HG03520 (cell line): ENCODE data around the gene NOC4L.
"Not testable (repeated sequence)": the region's sequence is repeated elsewhere in the genome, so short reads cannot be mapped to it uniquely, and the experiment has no call there.

ENCODE experiments used
- ATAC-seq: cut with Tn5 transposase; IDR thresholded peaks from one replicate; pipeline ENCODE4 v1.9.1; 2021; ENCODE audit warnings: mild to moderate bottlenecking, moderate library complexity; ENCODE audit not compliant: unreplicated experiment

NOC4L gene

DNA sequence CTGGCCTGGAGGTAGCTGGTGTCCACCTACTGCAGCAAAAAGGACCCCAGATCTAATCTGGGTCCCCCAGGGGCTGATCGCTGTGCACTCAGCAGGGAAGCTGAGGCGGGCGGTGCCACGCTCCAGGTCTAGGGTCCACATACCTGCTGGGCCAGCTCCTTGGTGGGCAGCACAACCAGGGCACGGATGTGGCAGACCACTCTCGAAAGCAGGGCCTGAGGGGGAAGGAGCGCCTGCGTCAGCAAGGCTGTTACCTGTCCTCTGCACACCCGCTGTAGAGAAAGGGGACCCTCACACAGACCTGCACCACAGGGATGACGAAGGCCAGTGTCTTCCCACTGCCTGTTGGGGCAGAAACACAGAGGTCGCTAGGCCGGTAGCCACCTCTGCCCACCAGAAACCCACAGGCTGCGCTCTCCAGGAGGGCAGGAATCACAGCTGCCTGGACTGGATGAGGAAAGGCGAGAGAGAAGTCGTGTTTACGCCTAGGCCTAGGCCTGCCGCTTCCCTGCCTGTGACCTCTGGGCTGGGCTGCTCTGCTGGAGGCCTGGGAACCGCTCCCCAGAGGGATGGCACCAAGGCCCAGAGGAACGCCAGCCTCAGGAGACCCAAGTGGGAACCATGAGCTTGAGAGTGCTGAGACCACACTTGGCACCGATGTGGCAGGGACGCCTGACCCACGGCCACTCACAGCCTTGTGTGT, 2.1 kb upstream of the NOC4L start:
- no peak for ATAC-seq

DNA sequence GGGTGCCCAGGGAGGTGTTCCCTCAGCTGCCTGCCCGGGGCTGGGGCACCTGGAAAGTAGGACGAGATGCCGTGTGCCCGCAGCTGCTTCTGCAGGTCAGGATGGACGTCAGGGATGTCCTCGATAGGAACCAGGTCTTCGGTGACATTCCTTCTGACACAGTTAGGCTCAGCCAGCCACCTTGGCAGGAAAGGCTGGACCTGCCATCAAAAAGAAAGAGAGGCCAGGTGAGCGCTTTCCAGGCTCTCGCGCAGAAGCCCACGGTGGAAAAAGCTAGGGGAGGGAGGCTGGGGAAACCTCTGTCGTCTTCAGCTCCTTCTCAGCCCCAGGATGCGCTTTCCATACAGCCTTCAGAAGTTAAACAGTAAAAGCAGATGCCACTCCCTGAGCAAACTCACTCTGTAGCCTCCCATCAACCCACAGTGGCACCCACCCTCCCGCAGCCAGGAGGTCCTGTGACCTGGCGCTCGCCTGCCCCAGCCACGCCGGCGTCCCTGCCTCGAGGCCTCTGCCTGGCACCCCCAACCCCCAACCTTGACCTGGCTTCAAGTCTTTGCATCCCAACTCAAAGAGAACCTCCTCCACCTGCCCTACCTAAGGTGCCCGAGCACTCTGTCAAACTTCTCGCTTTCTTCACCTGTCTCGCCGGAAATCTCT, 1.4 kb upstream of the NOC4L start:
- no peak for ATAC-seq

DNA sequence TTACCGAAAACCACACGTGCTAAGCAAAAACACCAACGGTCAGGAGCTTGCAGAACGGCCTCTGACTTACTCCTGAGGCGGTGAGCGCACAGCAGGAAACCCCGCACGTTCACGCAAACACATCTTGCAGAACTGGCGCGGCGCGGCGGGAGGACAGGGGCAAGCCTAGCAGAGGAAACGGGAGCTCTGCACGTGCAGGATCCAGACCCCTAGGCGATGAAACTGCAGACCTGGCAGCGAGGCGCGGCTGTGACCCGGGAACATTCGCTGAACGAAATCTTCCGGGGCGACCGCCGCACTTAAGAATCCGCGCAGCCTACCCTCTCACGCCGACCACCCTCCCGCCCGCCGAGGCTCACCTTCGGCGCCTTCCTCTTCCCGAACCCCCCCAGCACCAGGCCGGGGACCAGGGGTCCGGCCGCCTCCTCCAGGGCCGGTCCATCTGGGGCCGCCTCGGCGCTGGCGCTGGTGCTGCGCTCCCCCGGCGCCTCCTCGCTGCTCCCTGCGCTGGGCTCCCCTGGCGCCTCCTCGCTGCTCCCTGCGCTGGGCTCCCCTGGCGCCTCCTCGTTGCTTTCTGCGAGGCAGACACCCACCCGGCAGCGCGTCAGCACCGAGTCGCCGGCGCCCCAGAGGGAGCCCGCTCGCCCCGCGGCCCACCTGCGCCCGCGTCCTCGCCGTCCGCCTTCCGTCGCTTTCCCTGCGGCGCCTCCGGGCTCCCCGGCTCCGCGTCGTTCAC, 753 bp upstream of the NOC4L start:
- peak; percentile 26 for ATAC-seq

DNA sequence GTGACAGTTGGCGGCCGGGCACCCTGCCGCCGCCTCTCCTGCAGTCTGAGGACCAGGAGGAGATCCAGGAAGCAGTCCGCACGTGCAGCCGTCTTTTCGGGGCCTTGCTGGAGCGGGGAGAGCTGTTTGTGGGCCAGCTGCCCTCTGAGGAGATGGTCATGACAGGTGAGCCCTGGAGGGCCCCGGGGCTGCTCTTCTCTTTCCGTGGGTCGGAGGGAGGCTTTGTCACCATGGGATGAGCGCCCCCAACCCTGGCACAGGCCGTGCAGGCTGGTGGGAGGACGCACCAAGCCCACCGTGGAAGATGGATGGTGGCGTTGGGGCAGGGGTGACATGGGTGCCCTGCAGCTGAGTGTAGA, 532 bp downstream of the NOC4L start:
- no peak for ATAC-seq

DNA sequence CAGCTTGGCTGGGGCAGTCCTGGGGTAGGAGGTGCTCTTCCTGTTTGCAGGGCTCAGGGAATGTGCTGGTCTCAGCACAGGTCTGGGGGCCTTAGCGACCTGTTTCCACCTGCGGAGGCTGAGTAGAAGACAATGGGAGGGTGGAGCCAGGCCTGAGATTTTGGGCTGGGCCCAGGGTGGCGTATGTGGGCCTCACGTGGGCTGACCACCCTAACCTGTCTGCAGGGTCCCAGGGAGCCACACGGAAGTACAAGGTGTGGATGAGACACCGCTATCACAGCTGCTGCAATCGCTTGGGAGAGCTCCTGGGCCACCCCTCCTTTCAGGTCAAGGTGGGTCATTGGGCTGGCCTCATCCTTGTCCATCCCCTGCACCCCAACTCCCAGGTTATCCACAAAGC, 1.1 kb downstream of the NOC4L start:
- ATAC-seq: no peak

DNA sequence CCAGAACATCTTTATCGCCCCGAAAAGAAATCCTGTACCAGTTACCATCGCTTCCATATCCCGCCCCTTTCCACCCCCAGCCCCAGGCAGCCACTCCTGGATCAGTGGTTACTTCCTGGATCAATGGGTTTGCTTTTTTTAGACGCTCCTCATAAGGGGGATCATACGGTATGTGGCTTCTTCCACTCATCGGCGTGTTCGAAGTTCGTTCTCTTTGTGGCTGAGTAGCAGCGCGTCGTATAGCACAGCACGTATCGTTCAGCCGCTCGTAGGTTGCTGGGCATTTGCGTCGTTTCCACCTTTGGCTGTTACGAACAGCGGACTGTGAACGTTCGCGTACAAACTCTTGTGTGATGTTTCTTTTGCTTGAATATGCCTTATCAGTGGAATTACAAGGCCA, 1.8 kb downstream of the NOC4L start:
- no peak for ATAC-seq

DNA sequence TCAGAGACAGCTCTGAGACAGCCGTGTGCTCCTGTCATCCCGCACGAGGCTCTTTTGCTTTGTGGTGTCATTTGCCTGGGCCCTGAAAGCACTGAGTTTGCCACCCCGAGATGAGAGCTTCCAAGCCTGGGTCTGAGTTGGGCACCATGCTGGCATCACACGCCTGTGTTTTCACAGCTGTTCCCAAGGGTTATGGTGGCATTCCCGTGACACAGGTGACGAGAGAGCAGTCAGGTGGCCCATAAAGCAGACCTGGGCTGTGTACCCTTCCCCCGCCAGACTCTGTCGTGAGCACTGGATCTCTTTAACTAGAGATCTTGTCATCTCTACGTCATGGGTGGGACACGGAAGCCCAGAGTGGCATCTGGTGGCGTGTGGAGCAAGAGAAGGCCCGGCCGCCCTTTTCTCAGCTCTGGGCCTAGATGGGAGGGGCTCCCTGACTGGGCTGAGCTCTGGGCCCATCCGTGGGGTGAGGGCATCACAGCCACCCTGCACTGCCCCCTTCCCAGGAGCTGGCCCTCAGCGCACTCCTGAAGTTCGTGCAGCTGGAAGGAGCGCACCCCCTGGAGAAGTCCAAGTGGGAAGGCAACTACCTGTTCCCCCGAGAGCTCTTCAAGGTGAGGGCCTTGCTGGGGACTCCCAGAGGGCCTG, 2.6 kb downstream of the NOC4L start:
- ATAC-seq: no peak

DNA sequence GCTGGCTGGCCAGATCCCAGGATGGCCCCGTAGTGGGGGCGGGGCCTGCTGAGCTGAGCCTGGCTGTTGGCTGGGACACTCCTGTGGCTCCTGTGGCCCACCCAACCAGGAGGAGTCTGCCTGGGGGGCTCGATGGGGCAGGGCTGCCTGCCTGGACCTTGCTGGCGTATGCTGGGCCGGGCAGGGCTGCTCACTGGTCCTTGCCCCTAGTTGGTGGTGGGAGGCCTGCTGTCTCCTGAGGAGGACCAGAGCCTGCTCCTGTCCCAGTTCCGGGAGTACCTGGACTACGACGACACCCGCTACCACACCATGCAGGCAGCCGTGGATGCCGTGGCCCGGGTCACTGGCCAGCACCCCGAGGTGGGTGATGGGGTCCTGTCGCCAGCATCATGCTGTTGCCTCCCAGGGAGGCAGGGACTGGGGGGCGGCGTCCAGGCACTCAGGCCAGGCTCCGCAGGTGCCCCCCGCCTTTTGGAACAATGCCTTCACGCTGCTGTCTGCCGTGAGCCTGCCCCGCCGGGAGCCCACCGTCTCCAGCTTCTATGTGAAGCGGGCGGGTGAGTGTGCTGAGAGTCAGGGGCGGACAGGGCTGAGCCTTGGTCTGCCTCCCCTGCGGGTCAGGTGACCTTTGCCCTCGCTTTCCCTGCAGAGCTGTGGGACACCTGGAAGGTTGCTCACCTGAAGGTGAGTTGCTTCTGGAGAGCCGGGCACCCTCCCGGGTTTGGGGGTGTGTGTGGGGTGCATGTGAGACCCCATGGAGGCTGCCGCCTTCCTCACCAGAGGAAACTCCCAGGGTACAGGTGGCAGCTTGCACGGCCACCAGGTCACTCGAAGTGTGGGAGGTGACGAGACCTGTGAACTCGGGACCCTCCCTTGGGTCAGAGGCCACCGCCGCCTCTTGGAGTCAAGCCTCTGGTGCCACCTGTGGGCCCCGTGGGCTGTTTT, 3.4 kb downstream of the NOC4L start:
- no peak for ATAC-seq

DNA sequence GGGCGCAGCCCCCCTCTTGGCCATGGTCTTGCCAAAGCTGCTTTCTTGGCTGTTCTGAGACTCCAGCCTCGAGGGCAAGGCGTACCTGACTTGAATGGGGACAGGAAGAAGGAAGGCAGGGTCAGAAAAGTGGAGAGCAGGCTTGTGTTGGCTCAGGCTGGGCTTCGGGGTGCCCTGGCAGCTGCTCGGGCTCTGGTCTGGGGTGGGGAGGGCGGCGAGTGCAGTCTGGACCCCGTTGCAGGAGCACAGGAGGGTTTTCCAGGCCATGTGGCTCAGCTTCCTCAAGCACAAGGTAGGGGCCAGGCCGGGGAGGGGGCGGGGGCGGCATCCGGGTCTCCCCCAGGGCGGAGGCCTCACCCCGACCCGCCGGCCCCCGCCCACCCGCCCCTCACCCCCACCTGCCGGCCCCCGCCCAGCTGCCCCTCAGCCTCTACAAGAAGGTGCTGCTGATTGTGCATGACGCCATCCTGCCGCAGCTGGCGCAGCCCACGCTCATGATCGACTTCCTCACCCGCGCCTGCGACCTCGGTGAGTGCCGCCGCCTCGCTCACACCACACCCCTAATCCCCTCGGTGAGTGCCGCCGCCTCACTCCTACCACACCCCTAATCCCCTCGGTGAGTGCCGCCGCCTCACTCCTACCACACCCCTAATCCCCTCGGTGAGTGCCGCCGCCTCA, 4.2 kb downstream of the NOC4L start:
- no peak for ATAC-seq

DNA sequence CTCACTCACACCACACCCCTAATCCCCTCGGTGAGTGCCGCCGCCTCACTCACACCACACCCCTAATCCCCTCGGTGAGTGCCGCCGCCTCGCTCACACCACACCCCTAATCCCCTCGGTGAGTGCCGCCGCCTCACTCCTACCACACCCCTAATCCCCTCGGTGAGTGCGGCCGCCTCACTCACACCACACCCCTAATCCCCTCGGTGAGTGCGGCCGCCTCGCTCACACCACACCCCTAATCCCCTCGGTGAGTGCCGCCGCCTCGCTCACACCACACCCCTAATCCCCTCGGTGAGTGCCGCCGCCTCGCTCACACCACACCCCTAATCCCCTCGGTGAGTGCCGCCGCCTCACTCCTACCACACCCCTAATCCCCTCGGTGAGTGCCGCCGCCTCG, 5.3 kb downstream of the NOC4L start:
- not testable (repeated sequence) for ATAC-seq

DNA sequence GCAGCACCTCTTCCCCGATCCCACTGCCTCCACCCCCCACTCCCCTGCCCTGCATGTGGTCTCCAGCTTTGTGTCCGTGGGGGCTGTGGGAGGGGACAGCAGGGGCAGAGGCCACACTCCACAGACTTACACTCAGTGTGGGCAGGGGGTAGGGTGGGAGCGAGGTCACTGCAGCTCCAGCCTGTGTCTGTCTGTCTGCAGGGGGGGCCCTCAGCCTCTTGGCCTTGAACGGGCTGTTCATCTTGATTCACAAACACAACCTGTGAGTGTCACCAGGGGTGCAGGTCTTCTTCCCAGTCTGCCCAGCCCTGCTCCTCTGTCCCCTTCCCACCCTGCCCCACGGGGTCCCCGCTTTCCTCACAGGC, 6.5 kb downstream of the NOC4L start:
- ATAC-seq: no peak

DNA sequence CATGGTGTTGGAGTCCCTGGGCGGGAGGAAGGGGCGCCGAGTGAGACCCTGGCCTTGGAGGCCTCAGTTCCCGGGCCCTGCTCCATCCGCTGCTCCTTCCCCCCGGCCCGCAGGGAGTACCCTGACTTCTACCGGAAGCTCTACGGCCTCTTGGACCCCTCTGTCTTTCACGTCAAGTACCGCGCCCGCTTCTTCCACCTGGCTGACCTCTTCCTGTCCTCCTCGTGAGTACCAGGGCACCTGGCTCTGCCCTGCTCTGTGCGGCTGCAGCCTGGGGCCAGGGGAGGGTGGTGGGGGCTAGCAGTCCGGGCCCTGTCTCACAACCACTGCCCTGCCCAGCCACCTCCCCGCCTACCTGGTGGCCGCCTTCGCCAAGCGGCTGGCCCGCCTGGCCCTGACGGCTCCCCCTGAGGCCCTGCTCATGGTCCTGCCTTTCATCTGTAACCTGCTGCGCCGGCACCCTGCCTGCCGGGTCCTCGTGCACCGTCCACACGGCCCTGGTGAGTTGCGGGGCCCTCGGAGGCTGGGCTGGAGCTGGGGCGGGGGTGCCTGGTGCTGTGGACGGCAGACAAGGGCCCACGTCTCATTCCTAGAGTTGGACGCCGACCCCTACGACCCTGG, 7.0 kb downstream of the NOC4L start:
- ATAC-seq: no peak

DNA sequence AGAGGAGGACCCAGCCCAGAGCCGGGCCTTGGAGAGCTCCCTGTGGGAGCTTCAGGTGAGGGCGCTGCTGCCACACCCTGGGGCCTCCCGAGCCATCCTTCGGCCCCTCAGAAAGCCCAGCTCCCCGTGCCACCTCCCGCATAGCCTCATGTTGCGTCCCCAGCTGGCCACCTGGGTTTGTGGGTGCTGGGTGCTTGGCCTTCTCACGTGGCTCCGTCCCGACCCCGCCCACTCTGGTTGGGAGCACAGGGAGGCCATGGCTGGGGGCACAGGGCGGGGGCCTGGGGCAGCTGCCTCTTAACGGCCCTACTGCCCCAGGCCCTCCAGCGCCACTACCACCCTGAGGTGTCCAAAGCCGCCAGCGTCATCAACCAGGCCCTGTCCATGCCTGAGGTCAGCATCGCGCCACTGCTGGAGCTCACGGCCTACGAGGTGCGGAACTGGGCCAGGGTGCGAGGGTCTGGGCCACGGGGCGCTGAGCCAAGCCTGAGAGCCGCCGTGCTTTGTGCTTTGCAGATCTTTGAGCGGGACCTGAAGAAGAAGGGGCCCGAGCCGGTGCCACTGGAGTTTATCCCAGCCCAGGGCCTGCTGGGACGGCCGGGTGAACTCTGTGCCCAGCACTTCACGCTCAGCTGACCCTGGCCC, 7.6 kb downstream of the NOC4L start:
- no peak for ATAC-seq

DNA sequence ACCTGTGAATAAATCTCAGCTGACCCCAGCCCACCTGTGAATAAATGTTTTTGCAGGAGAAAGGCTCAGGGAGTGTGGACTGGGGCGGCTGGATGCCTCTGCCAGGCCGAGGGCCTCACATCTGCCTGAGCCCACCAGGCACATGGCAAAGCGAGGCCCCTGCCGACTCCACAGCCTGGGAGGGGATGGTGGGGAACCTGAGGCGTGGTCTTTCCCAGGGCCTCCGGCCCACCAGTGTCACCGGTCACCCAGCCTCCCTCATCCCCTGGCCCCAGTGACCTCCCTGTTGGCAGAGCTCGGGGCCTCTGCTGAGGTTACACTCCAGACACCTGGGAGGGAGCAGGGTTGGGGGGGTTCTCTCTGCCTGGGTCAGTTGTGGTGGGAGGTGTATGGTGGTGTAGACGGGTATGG, 8.2 kb downstream of the NOC4L start:
- ATAC-seq: no peak

DNA sequence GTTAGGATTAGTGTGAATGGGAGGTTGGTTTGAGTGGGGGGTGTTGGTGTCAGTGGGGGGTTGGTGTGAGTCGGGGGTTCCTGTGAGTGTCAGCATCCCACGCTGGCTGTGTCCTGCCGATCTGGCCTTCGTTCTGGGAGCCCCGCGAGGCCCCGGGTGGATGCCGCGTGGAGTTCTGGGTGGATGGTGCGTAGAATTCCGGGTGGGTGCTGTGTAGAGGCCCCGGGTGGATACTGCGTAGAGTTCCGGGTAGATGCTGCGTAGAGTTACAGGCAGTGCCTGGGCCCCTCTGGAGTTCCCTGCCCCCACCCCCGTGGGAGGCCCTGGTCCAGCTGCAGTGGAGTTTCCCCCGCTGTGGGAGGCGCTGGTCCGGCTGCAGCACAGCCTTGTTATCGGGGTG, 8.7 kb downstream of the NOC4L start:
- ATAC-seq: no peak

DNA sequence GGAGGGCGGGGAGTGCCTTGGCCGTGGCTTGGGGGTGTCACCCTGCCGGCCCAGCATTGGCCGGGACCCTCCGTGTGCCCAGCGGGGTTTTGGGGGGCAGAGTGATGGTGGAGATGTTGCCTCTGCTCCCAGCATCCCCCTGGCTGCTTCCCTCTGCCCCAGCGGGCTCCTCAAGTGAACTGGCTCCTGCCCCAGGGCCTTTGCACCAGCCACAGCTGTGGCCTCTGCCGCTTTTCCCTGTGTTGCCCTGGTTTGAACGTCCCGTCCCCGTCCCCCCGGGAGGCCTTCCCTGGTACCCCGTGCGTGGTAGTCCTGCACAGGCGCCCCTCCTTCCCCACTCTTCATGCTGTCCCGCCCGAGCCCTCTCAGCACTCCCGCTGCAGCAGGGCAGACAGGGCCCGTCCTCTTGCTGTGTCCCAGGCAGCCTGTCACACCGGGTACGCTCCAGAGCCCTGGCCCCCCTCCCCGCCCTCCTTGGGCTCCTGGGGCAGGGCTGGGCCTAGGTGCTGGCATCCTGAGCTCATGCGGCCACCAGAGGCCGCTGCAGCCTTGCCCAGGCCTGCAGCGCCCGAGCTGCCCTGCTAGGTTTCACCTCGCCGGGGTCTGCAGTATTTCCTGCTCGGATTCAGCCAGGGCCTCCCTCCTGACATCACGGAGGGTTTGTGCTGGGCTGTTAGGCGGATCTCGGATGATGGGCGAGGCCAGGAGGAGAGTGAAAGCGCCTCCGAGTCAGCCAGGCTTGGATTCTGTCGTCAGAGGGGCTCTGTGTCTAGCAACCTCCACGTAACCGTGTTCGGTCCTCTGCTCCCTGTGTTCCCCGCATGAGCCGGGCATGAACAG, 9.5 kb downstream of the NOC4L start:
- ATAC-seq: peak; percentile 75

DNA sequence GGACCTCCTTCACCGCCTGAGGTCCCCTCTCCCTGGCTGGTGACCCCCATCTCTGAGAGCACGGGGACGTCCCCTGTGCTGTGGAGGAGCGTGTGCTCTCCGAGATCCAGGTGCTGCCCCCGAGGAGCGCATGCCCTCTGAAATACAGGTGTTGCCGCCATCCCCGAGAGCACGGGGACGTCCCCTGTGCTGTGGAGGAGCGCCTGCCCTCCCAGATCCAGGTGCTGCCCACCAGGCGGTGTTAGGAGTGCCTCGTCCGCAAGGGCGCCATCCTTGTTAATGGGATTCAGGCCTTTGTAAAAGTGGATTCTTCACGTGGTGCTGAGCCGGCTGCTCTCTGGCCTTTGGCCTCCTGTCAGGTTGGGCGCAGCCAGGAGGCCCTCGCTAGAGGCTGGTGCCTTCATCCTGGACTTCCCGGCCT, 10.1 kb downstream of the NOC4L start:
- peak; percentile 4 for ATAC-seq
